Neural crest cell (in vitro differentiated cells): ENCODE data around the gene MYCBPAP. TPM values are rescaled to one million over a fixed set of nuclear protein-coding genes. Genes with fewer than 3 reads are reported as not detected.

Experiments
- DNase-seq: peaks from one replicate; pipeline ENCODE4 v3.0.0; 2021; ENCODE audit warnings: low read depth, mixed read lengths, low spot score
- H3K27ac Mint-ChIP-seq: one replicate; pipeline ENCODE4 v1.8.0; 2021; ENCODE audit warnings: mild to moderate bottlenecking, mixed read lengths; ENCODE audit not compliant: unreplicated experiment
- H3K27me3 Mint-ChIP-seq: 2 replicates; pipeline ENCODE4 v1.8.0; 2021; ENCODE audit warnings: low read depth, mild to moderate bottlenecking, mixed read lengths
- H3K36me3 Mint-ChIP-seq: 2 replicates; pipeline ENCODE4 v1.8.0; 2021; ENCODE audit warnings: low read depth, mild to moderate bottlenecking, mixed read lengths
- H3K4me1 Mint-ChIP-seq: 2 replicates; pipeline ENCODE4 v1.8.0; 2021; ENCODE audit warnings: mixed read lengths
- H3K4me3 Mint-ChIP-seq: one replicate; pipeline ENCODE4 v1.8.0; 2021; ENCODE audit warnings: mild to moderate bottlenecking, mixed read lengths
- H3K9me3 Mint-ChIP-seq: 2 replicates; pipeline ENCODE4 v1.8.0; 2021; ENCODE audit warnings: mixed read lengths
- CTCF ChIP-seq: fragments of 200-600 bp; sonication (generic); conservative IDR thresholded peaks from 2 replicates; pipeline ENCODE4 v1.5.0; 2021; ENCODE audit warnings: antibody characterized with exemption, mild to moderate bottlenecking
- total RNA-seq: library from RNA; stranded (reverse); gene quantifications from 2 replicates; pipeline ENCODE4 v1.2.1, GENCODE V29; 2021

MYCBPAP gene
- total RNA-seq, 1 donor from 2014 or later: 1.2 TPM

- H3K9me3 Mint-ChIP-seq: no peaks in the 10 kb centered on the region
These were observed 11.0 kb downstream of the MYCBPAP start for GRCh38 chr17:50519141-50519834.

GRCh38 chr17:50520483-50520882 lies 12.2 kb downstream of the MYCBPAP start:
- DNase-seq: no peak
- Mint-ChIP-seq H3K4me1 (peaks cover 7% of the 10 kb centered on the region), H3K9me3 (no peaks in the 10 kb centered on the region), H3K36me3 (no peaks in the 10 kb centered on the region), H3K27ac (no peak overlapping the region), H3K27me3 (no peaks in the 10 kb centered on the region), H3K4me3 (no peak overlapping the region)
- no peak for TF ChIP-seq CTCF

More at GRCh38 chr17:50519141-50519834, 11.0 kb downstream of the MYCBPAP start:
- Mint-ChIP-seq H3K27ac (no peak overlapping the region), H3K27me3 (no peaks in the 10 kb centered on the region), H3K4me1 (peaks cover 18% of the 10 kb centered on the region), H3K36me3 (no peaks in the 10 kb centered on the region), H3K4me3 (no peak overlapping the region)
- DNase-seq: no peak
- TF ChIP-seq CTCF: no peak

- H3K36me3 Mint-ChIP-seq: no peaks in the 10 kb centered on the region
- no peak overlapping the region for H3K4me3 Mint-ChIP-seq
- TF ChIP-seq CTCF: no peak
- no peak overlapping the region for H3K27ac Mint-ChIP-seq
- DNase-seq: no peak
- no peaks in the 10 kb centered on the region for H3K27me3 Mint-ChIP-seq
- H3K9me3 Mint-ChIP-seq: no peaks in the 10 kb centered on the region
- H3K4me1 Mint-ChIP-seq: peaks cover 7% of the 10 kb centered on the region
These were observed 13.3 kb downstream of the MYCBPAP start for GRCh38 chr17:50521514-50521913.

- Mint-ChIP-seq H3K4me3 (no peak overlapping the region), H3K9me3 (no peaks in the 10 kb centered on the region), H3K27me3 (no peaks in the 10 kb centered on the region), H3K36me3 (no peaks in the 10 kb centered on the region), H3K27ac (no peak overlapping the region), H3K4me1 (peaks cover 7% of the 10 kb centered on the region)
- no peak for DNase-seq
- no peak for TF ChIP-seq CTCF
These were observed 14.5 kb downstream of the MYCBPAP start for GRCh38 chr17:50522766-50523165.

- Mint-ChIP-seq H3K27me3 (no peaks in the 10 kb centered on the region), H3K27ac (no peak overlapping the region), H3K4me1 (peaks cover 3% of the 10 kb centered on the region), H3K36me3 (no peaks in the 10 kb centered on the region), H3K4me3 (no peak overlapping the region), H3K9me3 (no peaks in the 10 kb centered on the region)
- DNase-seq: no peak
- TF ChIP-seq CTCF: no peak
These were observed 15.0 kb downstream of the MYCBPAP start for GRCh38 chr17:50523208-50523607.
